ENCODE results near the gene RAB5IF. TPM values are rescaled to one million over a fixed set of nuclear protein-coding genes. Genes with fewer than 3 reads are reported as not detected.

RAB5IF gene
- total and polyA plus RNA-seq, 2 of the 13 experiments (the other 11 are each of a cell fraction or from before 2014, with no cell fraction given) = 261 to 305 TPM

- 0 out of 2 replicates have a peak, but pooled peaks have one; percentile 19 for TF ChIP-seq FOXK2 (IDR thresholded peaks at IDR 0.05)
- 0 out of 2 replicates have a peak, but pooled peaks have one; percentile 62 for TF ChIP-seq ZNF510 (CRISPR knock-in tag; IDR thresholded peaks at IDR 0.05; ENCODE audit: low read depth)
- no peak for TF ChIP-seq SP1 (IDR thresholded peaks at IDR 0.05)
- peak; percentile 49; the same call in 1 of the 2 replicates for TF ChIP-seq SP1 (CRISPR knock-in tag; IDR thresholded peaks at IDR 0.05)
- peak; percentile 8 for TF ChIP-seq CBX1 (IDR thresholded peaks at IDR 0.05; ENCODE audit: low read depth)
- 0 out of 2 replicates have a peak, but pooled peaks have one; percentile 37 for TF ChIP-seq FOXO1 (CRISPR knock-in tag; IDR thresholded peaks at IDR 0.05)
- TF ChIP-seq HNRNPK (IDR thresholded peaks at IDR 0.05; ENCODE audit: low read depth, low read length, poor library complexity, severe bottlenecking) = no peak
- peak; percentile 21; the same call in 1 of the 2 replicates for TF ChIP-seq RBAK (CRISPR knock-in tag; IDR thresholded peaks at IDR 0.05)
- TF ChIP-seq FOSL2 (CRISPR knock-in tag; IDR thresholded peaks at IDR 0.05) = peak; percentile 43
- peak; percentile 51 for TF ChIP-seq GATAD2A (CRISPR knock-in tag; IDR thresholded peaks at IDR 0.05)
- 0 out of 2 replicates have a peak, but pooled peaks have one; percentile 33 for TF ChIP-seq HES4 (CRISPR knock-in tag; IDR thresholded peaks at IDR 0.05; ENCODE audit: borderline replicate concordance)
- peak; percentile 77; the same call in 1 of the 2 replicates for TF ChIP-seq ZNF3 (CRISPR knock-in tag; IDR thresholded peaks at IDR 0.05)
- TF ChIP-seq ZNF274 (CRISPR knock-in tag; IDR thresholded peaks at IDR 0.05) = no peak; the same call in 1 of the 2 replicates
- TF ChIP-seq MZF1 (CRISPR knock-in tag; IDR thresholded peaks at IDR 0.05; ENCODE audit: borderline replicate concordance) = no peak
- 0 out of 2 replicates have a peak, but pooled peaks have one; percentile 66 for TF ChIP-seq ZNF564 (CRISPR knock-in tag; IDR thresholded peaks at IDR 0.05)
- peak; percentile 88 for TF ChIP-seq ZNF761 (CRISPR knock-in tag; conservative IDR thresholded peaks at IDR 0.05)
- TF ChIP-seq, protein P1, sequence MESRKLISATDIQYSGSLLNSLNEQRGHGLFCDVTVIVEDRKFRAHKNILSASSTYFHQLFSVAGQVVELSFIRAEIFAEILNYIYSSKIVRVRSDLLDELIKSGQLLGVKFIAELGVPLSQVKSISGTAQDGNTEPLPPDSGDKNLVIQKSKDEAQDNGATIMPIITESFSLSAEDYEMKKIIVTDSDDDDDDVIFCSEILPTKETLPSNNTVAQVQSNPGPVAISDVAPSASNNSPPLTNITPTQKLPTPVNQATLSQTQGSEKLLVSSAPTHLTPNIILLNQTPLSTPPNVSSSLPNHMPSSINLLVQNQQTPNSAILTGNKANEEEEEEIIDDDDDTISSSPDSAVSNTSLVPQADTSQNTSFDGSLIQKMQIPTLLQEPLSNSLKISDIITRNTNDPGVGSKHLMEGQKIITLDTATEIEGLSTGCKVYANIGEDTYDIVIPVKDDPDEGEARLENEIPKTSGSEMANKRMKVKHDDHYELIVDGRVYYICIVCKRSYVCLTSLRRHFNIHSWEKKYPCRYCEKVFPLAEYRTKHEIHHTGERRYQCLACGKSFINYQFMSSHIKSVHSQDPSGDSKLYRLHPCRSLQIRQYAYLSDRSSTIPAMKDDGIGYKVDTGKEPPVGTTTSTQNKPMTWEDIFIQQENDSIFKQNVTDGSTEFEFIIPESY (CRISPR knock-in tag; IDR thresholded peaks at IDR 0.05) = peak; percentile 72
- peak; percentile 81 for TF ChIP-seq RARA (CRISPR knock-in tag; IDR thresholded peaks at IDR 0.05)
- peak; percentile 91 for TF ChIP-seq CEBPB (IDR thresholded peaks at IDR 0.05; ENCODE audit: borderline replicate concordance, low read depth, low read length)
- no peak for TF ChIP-seq ZNF143 (CRISPR knock-in tag; IDR thresholded peaks at IDR 0.05)
- peak; percentile 70 for TF ChIP-seq ZNF292 (CRISPR knock-in tag; IDR thresholded peaks at IDR 0.05; ENCODE audit: borderline replicate concordance, low read depth)
- peak; percentile 52 for TF ChIP-seq MAX (IDR thresholded peaks at IDR 0.05)
- peak; percentile 63; the same call in 1 of the 2 replicates for TF ChIP-seq HMGXB3 (CRISPR knock-in tag; IDR thresholded peaks at IDR 0.05; ENCODE audit: borderline replicate concordance)
- TF ChIP-seq ZSCAN29 (CRISPR knock-in tag; conservative IDR thresholded peaks at IDR 0.05) = 0 out of 2 replicates have a peak, but pooled peaks have one; percentile 73
- TF ChIP-seq NR0B2 (CRISPR knock-in tag; IDR thresholded peaks at IDR 0.05) = no peak; the same call in 1 of the 2 replicates
These were observed 27.1 kb downstream of the RAB5IF start (continued) for GRCh38 chr20:36632487-36633284.

Measured in HepG2 (cell line).